ENCODE results near the gene FLVCR2.

FLVCR2 gene

GRCh38 chr14:75578102-75578785 is at the start of gene FLVCR2:
FLVCR2 (plus strand) TSS chr14:75578620; CDS start chr14:75578973, 353 bp downstream.
- peak; percentile 72 for DNase-seq (ENCODE audit: low read depth, low spot score)

- DNase-seq (ENCODE audit: low read depth, low spot score), result no peak
Measured at GRCh38 chr14:75531256-75531655, 47.2 kb upstream of the FLVCR2 start.

DNA sequence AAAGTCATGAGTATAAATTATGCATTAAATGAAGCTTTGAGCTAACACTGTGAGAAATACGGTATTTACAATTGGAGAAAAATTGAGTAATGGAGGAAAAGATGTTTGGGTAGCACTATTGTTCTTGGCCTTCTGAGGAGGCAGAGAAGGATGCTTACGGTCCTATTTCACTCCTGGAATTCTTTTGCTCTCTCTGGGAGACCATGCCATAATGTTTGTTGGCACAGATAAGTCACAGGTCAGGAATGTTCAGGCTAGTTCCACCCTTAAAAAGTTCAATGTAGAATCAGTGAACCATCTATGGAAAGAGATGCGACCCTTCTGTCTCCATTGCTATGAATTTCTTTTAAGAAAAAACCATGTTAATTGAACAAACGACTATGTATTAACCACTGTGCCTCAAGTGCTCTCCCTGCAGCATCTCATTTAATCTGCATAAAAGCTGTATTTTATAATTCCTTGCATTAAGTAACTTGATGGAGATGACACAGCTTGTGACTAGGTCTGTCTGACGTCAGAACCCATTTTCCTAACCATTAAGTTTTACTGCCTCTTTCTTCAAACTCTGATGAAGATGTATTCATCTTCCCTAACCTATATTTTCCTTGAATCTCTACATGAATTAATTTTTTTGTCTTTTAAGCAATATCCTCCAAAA is 46.6 kb upstream of the FLVCR2 start:
- no peak for DNase-seq (ENCODE audit: low read depth, low spot score)

DNA sequence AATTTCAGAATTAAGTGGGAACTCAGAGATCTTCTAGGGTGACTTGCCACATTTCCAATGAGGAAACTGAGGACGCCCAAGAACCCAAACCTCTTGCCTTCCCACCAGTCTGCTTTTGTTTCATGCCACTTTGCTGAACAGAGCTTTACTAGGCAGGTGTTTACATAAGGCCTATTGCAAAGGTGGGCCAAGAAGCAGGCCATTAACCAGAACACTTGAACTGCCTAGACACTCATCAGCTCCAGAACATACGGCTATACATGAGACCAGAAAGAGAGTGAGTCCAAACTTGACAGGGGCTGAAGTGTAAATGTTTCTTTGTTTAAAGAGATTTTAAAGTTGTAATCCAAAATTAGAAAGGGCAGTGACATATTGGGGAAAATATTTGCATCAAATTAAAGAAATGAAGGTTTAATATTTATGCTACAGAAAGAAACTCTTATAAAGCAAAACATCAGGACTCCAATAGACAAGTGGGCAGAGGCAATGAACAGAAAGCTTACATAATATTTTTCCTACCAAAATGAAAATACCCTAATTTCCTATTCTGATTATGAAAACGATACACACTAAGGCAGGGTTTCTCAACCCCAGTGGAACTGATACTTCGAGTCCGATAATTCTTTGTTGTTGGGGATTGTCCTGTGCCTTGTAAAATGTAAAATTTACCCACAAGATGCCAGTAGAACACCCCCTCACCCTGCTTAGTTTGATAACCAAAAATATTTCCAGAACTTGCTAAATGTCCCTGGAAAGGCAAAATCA is 44.4 kb upstream of the FLVCR2 start:
- DNase-seq (ENCODE audit: low read depth, low spot score), result no peak

- no peak for DNase-seq (ENCODE audit: low read depth, low spot score)
Measured at GRCh38 chr14:75535164-75535898, 43.1 kb upstream of the FLVCR2 start.

GRCh38 chr14:75537071-75537470 is 41.3 kb upstream of the FLVCR2 start:
- DNase-seq (ENCODE audit: low read depth, low spot score), result no peak

- DNase-seq (ENCODE audit: low read depth, low spot score), result no peak
Measured at GRCh38 chr14:75539162-75539560, 39.3 kb upstream of the FLVCR2 start.

- DNase-seq (ENCODE audit: low read depth, low spot score), result no peak
Measured at GRCh38 chr14:75539561-75540478, 38.6 kb upstream of the FLVCR2 start.

- no peak for DNase-seq (ENCODE audit: low read depth, low spot score)
Measured at GRCh38 chr14:75540479-75540851, 38.0 kb upstream of the FLVCR2 start.

GRCh38 chr14:75542588-75543091 is 35.8 kb upstream of the FLVCR2 start:
- peak; percentile 73 for DNase-seq (ENCODE audit: low read depth, low spot score)

- no peak for DNase-seq (ENCODE audit: low read depth, low spot score)
Measured at GRCh38 chr14:75543253-75543652, 35.2 kb upstream of the FLVCR2 start.

GRCh38 chr14:75543786-75544185 is 34.6 kb upstream of the FLVCR2 start:
- no peak for DNase-seq (ENCODE audit: low read depth, low spot score)

DNA sequence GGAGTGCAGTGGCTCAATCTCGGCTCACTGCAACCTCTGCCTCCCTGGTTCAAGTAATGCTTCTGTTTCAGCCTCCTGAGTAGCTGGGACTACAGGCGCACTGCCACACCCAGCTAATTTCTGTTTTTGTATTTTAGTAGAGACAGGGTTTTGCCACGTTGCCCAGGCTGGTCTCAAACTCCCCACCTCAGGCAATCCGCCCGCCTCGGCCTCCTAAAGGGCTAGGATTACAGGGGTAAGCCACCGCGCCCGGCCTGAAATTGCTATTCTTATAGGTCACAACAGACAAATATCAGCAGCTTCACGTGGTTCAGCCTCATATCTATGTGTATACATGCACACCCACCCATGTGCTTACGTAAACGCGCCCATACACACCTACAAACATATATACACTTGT is 32.5 kb upstream of the FLVCR2 start:
- DNase-seq (ENCODE audit: low read depth, low spot score), result no peak

DNA sequence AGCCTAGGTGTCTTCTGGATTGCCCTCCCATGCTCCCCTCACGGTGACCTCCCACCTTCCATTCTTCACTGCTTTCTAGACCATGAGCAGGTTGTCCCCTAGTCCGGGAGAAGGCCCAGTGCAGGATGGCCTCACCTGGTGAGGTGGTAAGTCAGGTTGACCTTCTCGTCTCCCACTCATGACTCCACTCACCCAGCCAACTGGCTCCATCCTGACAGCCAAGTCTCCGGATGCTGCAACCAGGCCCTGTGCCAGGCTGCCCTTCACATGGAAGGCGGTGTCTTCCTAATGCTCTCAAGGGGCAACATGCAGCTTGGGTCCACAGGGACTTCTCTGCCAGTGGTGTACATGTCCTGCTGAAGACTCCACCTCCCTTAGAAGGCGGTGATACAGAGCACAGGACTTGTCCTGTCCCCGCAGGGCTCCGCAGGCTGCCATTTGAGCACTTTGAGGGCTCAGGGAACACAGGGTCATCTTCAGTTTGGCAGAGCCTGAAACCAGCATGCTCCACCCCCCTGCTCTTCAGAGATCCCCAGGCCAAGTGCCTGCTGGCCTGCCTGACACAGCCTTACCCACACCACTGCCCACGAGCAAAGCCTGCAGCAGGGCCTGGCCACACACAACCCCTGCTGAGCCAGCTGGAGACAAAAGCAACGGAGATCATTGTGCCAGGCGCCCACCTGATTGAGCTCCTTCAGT is 30.7 kb upstream of the FLVCR2 start:
- no peak for DNase-seq (ENCODE audit: low read depth, low spot score)

GRCh38 chr14:75548544-75548943 is 29.9 kb upstream of the FLVCR2 start:
- DNase-seq (ENCODE audit: low read depth, low spot score), result no peak

DNA sequence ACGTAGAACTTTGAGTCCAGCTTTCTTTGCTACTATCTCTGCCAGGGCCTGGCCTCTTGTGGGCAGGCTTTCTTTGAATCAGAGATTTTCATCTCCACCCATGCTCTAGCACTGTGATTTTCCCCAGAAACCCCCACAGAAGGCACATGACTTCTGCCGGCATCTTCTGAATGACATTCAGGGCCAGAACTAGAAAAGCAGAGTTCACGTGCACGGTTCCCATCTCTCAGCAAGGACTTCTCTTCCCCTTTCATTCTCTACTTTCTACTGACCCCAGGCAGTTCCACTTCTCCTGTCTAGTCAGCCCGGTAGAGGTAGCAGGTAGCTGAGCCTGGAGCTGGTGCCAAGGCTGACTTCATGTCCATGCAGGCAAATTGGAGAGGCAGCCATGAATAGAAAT is 29.3 kb upstream of the FLVCR2 start:
- DNase-seq (ENCODE audit: low read depth, low spot score), result no peak

DNA sequence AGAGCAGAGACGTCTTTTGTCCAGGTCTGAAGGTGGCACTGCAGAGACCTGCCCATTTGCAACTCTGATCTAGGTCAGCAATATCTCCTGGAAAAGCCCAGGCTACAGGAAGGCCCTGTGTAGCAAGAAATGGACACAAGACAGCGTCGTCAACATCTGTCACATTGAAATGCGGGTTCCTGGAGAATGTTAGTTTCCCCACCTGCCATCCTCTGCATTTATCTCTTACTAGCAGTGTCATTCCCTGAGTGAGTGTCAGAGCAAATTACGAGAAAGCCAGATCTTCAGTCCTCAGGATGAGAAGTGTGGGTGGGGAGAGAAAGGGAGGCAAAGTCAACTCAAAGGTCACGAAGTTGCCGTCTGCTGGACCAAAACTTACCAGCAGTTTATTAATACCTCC is 27.4 kb upstream of the FLVCR2 start:
- no peak for DNase-seq (ENCODE audit: low read depth, low spot score)

GRCh38 chr14:75553157-75553556 is 25.3 kb upstream of the FLVCR2 start:
- no peak for DNase-seq (ENCODE audit: low read depth, low spot score)

DNA sequence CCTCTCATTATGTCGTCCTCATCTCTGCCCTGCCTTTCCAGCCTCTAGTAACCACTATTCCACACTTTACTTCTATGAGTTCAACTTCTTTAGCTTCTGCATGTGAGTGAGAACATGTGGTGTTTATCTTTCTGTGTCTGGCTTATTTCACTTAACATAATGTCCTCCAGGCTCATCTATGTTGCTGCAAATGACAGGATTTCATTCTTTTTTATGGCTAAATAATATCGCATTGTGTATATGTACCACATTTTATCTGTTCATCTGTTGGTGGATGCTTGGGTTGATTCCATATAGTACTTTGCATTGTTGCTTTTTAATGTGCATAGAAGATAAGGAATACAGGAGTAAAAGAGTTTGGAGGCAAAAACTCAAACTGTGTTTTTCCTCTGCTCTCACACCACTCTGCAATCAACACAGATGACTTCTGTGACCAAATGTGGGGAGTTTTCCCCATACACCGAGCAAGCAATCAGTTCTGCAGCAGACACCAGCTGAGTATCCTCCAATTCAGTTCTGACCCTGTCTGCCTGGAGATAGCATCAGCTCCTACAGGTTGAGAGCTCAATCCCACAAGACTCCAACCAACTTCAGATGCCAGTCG is 24.6 kb upstream of the FLVCR2 start:
- DNase-seq (ENCODE audit: low read depth, low spot score), result no peak

DNA sequence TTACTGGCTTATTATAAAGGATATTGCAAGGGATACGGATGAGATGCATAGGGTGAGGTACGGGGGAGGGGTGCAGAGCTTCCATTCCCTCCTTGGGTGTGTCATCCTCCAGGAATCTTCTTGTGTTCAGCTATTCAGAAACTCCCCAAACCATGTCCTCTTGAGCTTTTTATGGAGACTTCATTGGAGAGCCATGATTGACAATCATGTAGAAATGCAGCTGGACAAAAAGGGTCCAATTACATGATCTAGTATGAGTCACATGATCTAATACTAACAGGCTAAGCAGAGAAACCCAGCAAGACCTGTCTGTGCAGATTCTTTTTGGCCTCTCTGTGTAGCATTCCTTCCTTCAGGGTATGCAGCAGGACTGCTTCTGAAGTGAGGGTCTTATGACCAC is 23.9 kb upstream of the FLVCR2 start:
- peak; percentile 77 for DNase-seq (ENCODE audit: low read depth, low spot score)
